HG02588 (cell line): ENCODE results near the gene SLC22A14.

Experiments used
- ATAC-seq: cut with Tn5 transposase; IDR thresholded peaks from one replicate; pipeline ENCODE4 v1.9.1; 2021; ENCODE audit warnings: mild to moderate bottlenecking, moderate library complexity; ENCODE audit not compliant: unreplicated experiment

Gene SLC22A14

GRCh38 chr3:38343797-38344594 lies 61.9 kb downstream of the SLC22A14 start:
- no peak for ATAC-seq

GRCh38 chr3:38345879-38346586 lies 63.9 kb downstream of the SLC22A14 start:
- ATAC-seq = peak; percentile 24

GRCh38 chr3:38346587-38347410 lies 64.7 kb downstream of the SLC22A14 start, which contains the start of gene XYLB:
XYLB (plus strand) TSS chr3:38346785; CDS start chr3:38346869, 84 bp downstream.
- ATAC-seq = peak; percentile 98

GRCh38 chr3:38347421-38348200 lies 65.5 kb downstream of the SLC22A14 start:
- ATAC-seq = no peak

GRCh38 chr3:38348903-38349302 lies 66.8 kb downstream of the SLC22A14 start:
- ATAC-seq = no peak

GRCh38 chr3:38349684-38350359 lies 67.7 kb downstream of the SLC22A14 start:
- ATAC-seq = no peak

- no peak for ATAC-seq
Observed at GRCh38 chr3:38353151-38353550, 71.1 kb downstream of the SLC22A14 start.

- ATAC-seq = no peak
Observed at GRCh38 chr3:38354588-38355330, 72.7 kb downstream of the SLC22A14 start.

- ATAC-seq = no peak
Observed at GRCh38 chr3:38359038-38359437, 76.9 kb downstream of the SLC22A14 start.

GRCh38 chr3:38360345-38360744 lies 78.3 kb downstream of the SLC22A14 start:
- no peak for ATAC-seq

GRCh38 chr3:38361496-38361895 lies 79.4 kb downstream of the SLC22A14 start:
- ATAC-seq = no peak

GRCh38 chr3:38362825-38363224 lies 80.7 kb downstream of the SLC22A14 start:
- no peak for ATAC-seq

GRCh38 chr3:38364721-38365400 lies 82.8 kb downstream of the SLC22A14 start:
- no peak for ATAC-seq

- ATAC-seq = no peak
Observed at GRCh38 chr3:38365469-38366062, 83.5 kb downstream of the SLC22A14 start.

- ATAC-seq = no peak
Observed at GRCh38 chr3:38366082-38366481, 84.0 kb downstream of the SLC22A14 start.

GRCh38 chr3:38367779-38368178 lies 85.7 kb downstream of the SLC22A14 start:
- ATAC-seq = no peak
